Measurements from ENCODE around the gene COG2. TPM values are rescaled to one million over a fixed set of nuclear protein-coding genes. Genes with fewer than 3 reads are reported as not detected.
A peak's percentile ranks its signal among the peaks of the same experiment; 100 is the strongest.

Gene COG2
- total RNA-seq, 1 donor, result 23.9 TPM

DNA sequence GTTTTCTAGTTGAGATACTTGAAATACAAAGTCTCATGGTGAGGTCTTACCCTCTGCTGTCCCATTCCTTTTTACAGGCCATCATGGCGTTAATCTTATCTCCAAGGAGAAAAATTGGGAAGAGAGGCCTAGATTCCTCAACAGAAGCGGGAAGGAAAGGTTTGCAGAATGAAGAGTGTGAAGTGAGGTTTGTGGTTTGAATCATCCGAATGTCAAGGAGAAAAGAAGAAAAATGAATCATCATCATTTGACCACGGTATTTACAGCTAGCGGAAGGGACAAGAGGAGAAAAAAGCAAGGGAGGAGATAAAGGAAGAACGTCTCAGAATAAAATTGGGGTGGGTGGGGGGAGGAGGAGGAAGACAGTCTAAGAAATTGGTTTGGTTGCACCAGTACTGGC is 935 bp upstream of the COG2 start:
- DNase-seq (ENCODE audit: insufficient read length, low spot score, missing footprints), result peak; percentile 89
- Histone ChIP-seq H3K9me3 (ENCODE audit: low read depth, low read length) (no peaks in the 10 kb centered on the region), H3K27me3 (ENCODE audit: insufficient read depth, low read length) (peaks cover 15% of the 10 kb centered on the region), H3K4me1 (ENCODE audit: insufficient read depth, low read length) (peaks cover 23% of the 10 kb centered on the region), H3K4me3 (ENCODE audit: insufficient read depth, low read length) (peak overlapping the region; percentile 98), H3K27ac (ENCODE audit: low read depth, low read length) (no peak overlapping the region), H3K79me2 (ENCODE audit: insufficient read depth, low read length) (peaks cover 37% of the 10 kb centered on the region), H3K4me2 (ENCODE audit: insufficient read depth, low read length) (peak overlapping the region; percentile 92), H3K36me3 (ENCODE audit: insufficient read depth, low read length) (no peaks in the 10 kb centered on the region), H4K20me1 (ENCODE audit: insufficient read depth, low read length) (peaks cover 13% of the 10 kb centered on the region), H2AFZ (ENCODE audit: low read length) (peak overlapping the region; percentile 98)
- TF ChIP-seq, protein P1, sequence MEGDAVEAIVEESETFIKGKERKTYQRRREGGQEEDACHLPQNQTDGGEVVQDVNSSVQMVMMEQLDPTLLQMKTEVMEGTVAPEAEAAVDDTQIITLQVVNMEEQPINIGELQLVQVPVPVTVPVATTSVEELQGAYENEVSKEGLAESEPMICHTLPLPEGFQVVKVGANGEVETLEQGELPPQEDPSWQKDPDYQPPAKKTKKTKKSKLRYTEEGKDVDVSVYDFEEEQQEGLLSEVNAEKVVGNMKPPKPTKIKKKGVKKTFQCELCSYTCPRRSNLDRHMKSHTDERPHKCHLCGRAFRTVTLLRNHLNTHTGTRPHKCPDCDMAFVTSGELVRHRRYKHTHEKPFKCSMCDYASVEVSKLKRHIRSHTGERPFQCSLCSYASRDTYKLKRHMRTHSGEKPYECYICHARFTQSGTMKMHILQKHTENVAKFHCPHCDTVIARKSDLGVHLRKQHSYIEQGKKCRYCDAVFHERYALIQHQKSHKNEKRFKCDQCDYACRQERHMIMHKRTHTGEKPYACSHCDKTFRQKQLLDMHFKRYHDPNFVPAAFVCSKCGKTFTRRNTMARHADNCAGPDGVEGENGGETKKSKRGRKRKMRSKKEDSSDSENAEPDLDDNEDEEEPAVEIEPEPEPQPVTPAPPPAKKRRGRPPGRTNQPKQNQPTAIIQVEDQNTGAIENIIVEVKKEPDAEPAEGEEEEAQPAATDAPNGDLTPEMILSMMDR (IDR thresholded peaks at IDR 0.05; ENCODE audit: extremely low read depth, low read depth, low read length), result no peak

DNA sequence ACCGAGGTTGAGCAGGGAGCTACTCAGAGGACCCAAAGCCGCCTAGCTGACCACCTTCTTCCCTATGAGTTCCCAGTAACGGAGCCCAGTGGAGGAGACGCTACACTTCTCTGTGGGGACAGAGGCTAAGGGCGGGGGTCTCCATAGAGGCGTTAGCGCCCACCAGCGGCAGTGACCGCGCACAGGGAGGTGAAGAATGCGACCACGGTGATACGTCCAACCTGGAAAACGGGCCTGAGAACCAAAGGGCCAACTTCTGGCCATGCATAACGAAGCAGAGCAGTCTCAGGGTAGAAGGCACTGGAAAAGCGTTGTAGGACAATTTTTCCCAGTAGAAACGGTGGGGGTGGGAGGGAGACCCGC is 400 bp upstream of the COG2 start:
- Histone ChIP-seq H3K36me3 (ENCODE audit: insufficient read depth, low read length) (no peaks in the 10 kb centered on the region), H3K27ac (ENCODE audit: low read depth, low read length) (no peak overlapping the region), H3K9me3 (ENCODE audit: low read depth, low read length) (no peaks in the 10 kb centered on the region), H3K79me2 (ENCODE audit: insufficient read depth, low read length) (peaks cover 42% of the 10 kb centered on the region), H2AFZ (ENCODE audit: low read length) (peak overlapping the region; percentile 98), H4K20me1 (ENCODE audit: insufficient read depth, low read length) (peaks cover 13% of the 10 kb centered on the region), H3K4me3 (ENCODE audit: insufficient read depth, low read length) (peak overlapping the region; percentile 98), H3K4me2 (ENCODE audit: insufficient read depth, low read length) (peak overlapping the region; percentile 92), H3K27me3 (ENCODE audit: insufficient read depth, low read length) (peaks cover 15% of the 10 kb centered on the region), H3K4me1 (ENCODE audit: insufficient read depth, low read length) (peaks cover 23% of the 10 kb centered on the region)
- DNase-seq (ENCODE audit: insufficient read length, low spot score, missing footprints), result no peak
- TF ChIP-seq, protein P1 (IDR thresholded peaks at IDR 0.05; ENCODE audit: extremely low read depth, low read depth, low read length), result no peak

DNA sequence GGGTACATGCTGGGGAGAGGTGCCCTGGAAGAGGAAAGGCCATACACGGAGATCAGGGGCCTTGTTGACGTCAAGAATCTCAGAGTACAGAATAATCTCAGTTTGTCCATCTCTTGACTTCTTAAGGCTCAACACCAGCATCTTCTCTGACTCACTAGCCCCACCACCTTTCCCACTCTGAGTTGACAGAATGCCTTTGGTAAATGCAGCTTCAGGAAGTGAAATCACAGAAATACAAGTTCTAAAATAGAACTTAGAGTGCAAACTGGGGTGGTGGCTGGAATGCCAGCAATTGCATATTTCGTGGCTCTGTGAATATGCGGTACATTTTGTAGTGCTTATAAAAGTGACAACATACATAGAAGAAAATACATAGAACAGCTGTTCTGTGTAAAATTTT is 1.6 kb downstream of the COG2 start:
- DNase-seq (ENCODE audit: insufficient read length, low spot score, missing footprints), result no peak
- no peaks in the 10 kb centered on the region for H3K27me3 ChIP-seq (ENCODE audit: insufficient read depth, low read length)
- H3K79me2 ChIP-seq (ENCODE audit: insufficient read depth, low read length), result peaks cover 60% of the 10 kb centered on the region
- TF ChIP-seq, protein P1 (IDR thresholded peaks at IDR 0.05; ENCODE audit: extremely low read depth, low read depth, low read length), result no peak
- no peaks in the 10 kb centered on the region for H3K9me3 ChIP-seq (ENCODE audit: low read depth, low read length)
- H2AFZ ChIP-seq (ENCODE audit: low read length), result no peak overlapping the region
- H3K4me1 ChIP-seq (ENCODE audit: insufficient read depth, low read length), result peaks cover 23% of the 10 kb centered on the region
- H3K27ac ChIP-seq (ENCODE audit: low read depth, low read length), result no peak overlapping the region
- H3K4me2 ChIP-seq (ENCODE audit: insufficient read depth, low read length), result peak overlapping the region; percentile 91
- H4K20me1 ChIP-seq (ENCODE audit: insufficient read depth, low read length), result peaks cover 29% of the 10 kb centered on the region
- H3K4me3 ChIP-seq (ENCODE audit: insufficient read depth, low read length), result no peak overlapping the region
- no peaks in the 10 kb centered on the region for H3K36me3 ChIP-seq (ENCODE audit: insufficient read depth, low read length)

DNA sequence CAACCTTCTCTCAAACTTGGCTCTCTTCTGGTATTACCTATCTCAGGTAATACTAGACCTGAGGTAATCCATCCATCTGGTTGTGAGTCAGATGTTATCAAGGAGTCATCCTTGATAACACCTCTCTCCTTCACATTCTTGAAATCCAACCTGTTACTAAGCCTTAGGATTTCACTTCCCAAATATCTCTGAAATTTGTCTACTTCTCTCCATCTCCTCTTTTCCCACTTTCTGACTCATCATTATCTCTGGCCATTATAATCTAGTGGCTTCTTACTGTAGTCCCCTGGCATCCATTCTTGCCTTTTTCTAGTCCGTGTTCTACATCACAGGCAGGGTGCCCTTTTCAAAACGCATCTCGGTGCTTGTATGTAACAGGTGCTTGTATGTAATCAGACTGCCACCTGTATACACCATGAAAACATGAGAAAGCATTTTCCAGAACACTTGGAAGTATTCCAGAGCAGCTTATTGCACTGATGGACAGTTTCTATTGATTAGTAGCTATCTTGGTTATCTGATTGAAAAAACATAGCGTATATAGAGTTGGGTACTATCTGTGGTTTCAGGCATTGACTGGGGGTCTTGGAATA is 4.5 kb downstream of the COG2 start:
- H3K36me3 ChIP-seq (ENCODE audit: insufficient read depth, low read length), result no peaks in the 10 kb centered on the region
- no peaks in the 10 kb centered on the region for H3K27me3 ChIP-seq (ENCODE audit: insufficient read depth, low read length)
- TF ChIP-seq, protein P1 (IDR thresholded peaks at IDR 0.05; ENCODE audit: extremely low read depth, low read depth, low read length), result no peak
- H3K27ac ChIP-seq (ENCODE audit: low read depth, low read length), result no peak overlapping the region
- peaks cover 85% of the 10 kb centered on the region for H3K79me2 ChIP-seq (ENCODE audit: insufficient read depth, low read length)
- H3K4me1 ChIP-seq (ENCODE audit: insufficient read depth, low read length), result peaks cover 19% of the 10 kb centered on the region
- no peak overlapping the region for H2AFZ ChIP-seq (ENCODE audit: low read length)
- H3K9me3 ChIP-seq (ENCODE audit: low read depth, low read length), result no peaks in the 10 kb centered on the region
- peaks cover 42% of the 10 kb centered on the region for H4K20me1 ChIP-seq (ENCODE audit: insufficient read depth, low read length)
- H3K4me3 ChIP-seq (ENCODE audit: insufficient read depth, low read length), result no peak overlapping the region
- no peak for DNase-seq (ENCODE audit: insufficient read length, low spot score, missing footprints)
- no peak overlapping the region for H3K4me2 ChIP-seq (ENCODE audit: insufficient read depth, low read length)

Data from osteoblast (primary cell).